A549 (cell line): ENCODE data around the gene TBC1D21.

Experiments used
- CEBPB ChIP-seq, 2 experiments: fragments of >200 bp in 1 of 2; sonication (Bioruptor Twin) in 1 of 2; formaldehyde crosslinking in 1 of 2; IDR thresholded peaks; 2 replicates each; pipeline ENCODE4 v1.6.1; 2012 to 2016
- EP300 ChIP-seq, 2 experiments: fragments of >200 bp; sonication (Bioruptor Twin); formaldehyde crosslinking; IDR thresholded peaks; 2 replicates in 1 of 2; 3 replicates in 1 of 2; pipeline ENCODE4 v1.6.1; 2016 to 2017
- FOSB ChIP-seq: fragments of 250-450 bp; sonication (Bioruptor Pico); IDR thresholded peaks from 2 replicates; pipeline ENCODE4 v1.5.0; 2020; ENCODE audit warnings: mild to moderate bottlenecking, moderate library complexity
- KDM1A ChIP-seq: fragments of 200-600 bp; sonication (generic); IDR thresholded peaks from 2 replicates; pipeline ENCODE4 v1.6.1; 2016; ENCODE audit warnings: low read depth, mild to moderate bottlenecking
- MAZ ChIP-seq: fragments of 150-350 bp; IDR thresholded peaks from 2 replicates; pipeline ENCODE4 v1.6.1; 2014; ENCODE audit warnings: antibody characterized with exemption, low read depth, low read length, borderline replicate concordance
- SMC3 ChIP-seq: fragments of >200 bp; sonication (Bioruptor Twin); formaldehyde crosslinking; IDR thresholded peaks from 3 replicates; pipeline ENCODE4 v1.6.1; 2018; ENCODE audit warnings: inconsistent platforms
- TFCP2L1 ChIP-seq: fragments of 250-450 bp; sonication (Bioruptor Pico); IDR thresholded peaks from 2 replicates; pipeline ENCODE4 v1.5.0; 2021; ENCODE audit warnings: mild to moderate bottlenecking
- ZFP36 ChIP-seq: fragments of 450-650 bp; IDR thresholded peaks from 2 replicates; pipeline ENCODE4 v1.6.1; 2014; ENCODE audit warnings: borderline replicate concordance; ENCODE audit not compliant: partially characterized antibody
- TF ChIP-seq, protein P1 (sequence below): fragments of >200 bp; sonication (Bioruptor Twin); formaldehyde crosslinking; IDR thresholded peaks from 3 replicates; pipeline ENCODE4 v1.5.1; 2016
- TF ChIP-seq, protein P2 (sequence below): IDR thresholded peaks from 2 replicates; pipeline ENCODE4 v1.6.1; 2012
- TF ChIP-seq, protein P3 (sequence below): fragments of 200-600 bp; sonication (generic); IDR thresholded peaks from 2 replicates; pipeline ENCODE4 v1.6.1; 2016; ENCODE audit warnings: antibody characterized with exemption, mild to moderate bottlenecking, moderate library complexity

DNA sequence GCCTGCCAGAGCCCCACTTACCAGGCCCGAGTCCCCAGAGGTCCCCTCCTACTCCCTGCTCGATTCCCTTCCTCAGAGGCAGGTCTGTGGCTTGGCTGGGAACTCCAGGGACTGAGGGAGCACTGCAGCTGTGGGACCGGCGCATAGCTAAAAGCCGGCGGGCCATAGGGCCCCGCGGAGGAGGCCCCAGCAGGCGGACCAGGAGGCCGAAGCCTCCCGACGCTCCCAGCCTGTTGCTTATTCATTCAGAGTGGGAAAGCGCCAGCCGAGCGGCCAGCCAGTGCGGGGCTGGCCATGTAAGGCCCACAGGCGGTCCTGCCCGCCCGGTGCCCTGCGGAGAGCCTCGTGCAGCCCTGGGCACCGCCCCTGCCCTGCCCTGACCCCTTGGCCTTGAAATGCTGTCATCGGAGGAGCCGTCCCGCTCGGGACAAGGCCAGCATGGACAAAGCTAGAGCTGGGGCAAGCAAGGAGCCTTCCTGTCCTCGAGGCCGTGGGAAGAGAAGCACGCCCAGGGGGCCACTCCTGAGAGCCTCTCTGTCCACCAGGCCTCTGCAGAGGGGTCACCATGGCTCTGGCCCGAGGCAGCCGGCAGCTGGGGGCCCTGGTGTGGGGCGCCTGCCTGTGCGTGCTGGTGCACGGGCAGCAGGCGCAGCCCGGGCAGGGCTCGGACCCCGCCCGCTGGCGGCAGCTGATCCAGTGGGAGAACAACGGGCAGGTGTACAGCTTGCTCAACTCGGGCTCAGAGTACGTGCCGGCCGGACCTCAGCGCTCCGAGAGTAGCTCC lies 53.0 kb downstream of the TBC1D21 start, which contains the start of gene LOXL1:
- TF ChIP-seq CEBPB (IDR thresholded peaks at IDR 0.05) (no peak), TFCP2L1 (CRISPR knock-in tag) (no peak), EP300 (IDR thresholded peaks at IDR 0.05) (no peak), KDM1A (no peak), ZFP36 (no peak), SMC3 (no peak), MAZ (no peak), FOSB (no peak)
- TF ChIP-seq, protein P1, sequence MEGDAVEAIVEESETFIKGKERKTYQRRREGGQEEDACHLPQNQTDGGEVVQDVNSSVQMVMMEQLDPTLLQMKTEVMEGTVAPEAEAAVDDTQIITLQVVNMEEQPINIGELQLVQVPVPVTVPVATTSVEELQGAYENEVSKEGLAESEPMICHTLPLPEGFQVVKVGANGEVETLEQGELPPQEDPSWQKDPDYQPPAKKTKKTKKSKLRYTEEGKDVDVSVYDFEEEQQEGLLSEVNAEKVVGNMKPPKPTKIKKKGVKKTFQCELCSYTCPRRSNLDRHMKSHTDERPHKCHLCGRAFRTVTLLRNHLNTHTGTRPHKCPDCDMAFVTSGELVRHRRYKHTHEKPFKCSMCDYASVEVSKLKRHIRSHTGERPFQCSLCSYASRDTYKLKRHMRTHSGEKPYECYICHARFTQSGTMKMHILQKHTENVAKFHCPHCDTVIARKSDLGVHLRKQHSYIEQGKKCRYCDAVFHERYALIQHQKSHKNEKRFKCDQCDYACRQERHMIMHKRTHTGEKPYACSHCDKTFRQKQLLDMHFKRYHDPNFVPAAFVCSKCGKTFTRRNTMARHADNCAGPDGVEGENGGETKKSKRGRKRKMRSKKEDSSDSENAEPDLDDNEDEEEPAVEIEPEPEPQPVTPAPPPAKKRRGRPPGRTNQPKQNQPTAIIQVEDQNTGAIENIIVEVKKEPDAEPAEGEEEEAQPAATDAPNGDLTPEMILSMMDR: no peak
- TF ChIP-seq, protein P2, sequence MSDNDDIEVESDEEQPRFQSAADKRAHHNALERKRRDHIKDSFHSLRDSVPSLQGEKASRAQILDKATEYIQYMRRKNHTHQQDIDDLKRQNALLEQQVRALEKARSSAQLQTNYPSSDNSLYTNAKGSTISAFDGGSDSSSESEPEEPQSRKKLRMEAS: no peak
- TF ChIP-seq, protein P3, sequence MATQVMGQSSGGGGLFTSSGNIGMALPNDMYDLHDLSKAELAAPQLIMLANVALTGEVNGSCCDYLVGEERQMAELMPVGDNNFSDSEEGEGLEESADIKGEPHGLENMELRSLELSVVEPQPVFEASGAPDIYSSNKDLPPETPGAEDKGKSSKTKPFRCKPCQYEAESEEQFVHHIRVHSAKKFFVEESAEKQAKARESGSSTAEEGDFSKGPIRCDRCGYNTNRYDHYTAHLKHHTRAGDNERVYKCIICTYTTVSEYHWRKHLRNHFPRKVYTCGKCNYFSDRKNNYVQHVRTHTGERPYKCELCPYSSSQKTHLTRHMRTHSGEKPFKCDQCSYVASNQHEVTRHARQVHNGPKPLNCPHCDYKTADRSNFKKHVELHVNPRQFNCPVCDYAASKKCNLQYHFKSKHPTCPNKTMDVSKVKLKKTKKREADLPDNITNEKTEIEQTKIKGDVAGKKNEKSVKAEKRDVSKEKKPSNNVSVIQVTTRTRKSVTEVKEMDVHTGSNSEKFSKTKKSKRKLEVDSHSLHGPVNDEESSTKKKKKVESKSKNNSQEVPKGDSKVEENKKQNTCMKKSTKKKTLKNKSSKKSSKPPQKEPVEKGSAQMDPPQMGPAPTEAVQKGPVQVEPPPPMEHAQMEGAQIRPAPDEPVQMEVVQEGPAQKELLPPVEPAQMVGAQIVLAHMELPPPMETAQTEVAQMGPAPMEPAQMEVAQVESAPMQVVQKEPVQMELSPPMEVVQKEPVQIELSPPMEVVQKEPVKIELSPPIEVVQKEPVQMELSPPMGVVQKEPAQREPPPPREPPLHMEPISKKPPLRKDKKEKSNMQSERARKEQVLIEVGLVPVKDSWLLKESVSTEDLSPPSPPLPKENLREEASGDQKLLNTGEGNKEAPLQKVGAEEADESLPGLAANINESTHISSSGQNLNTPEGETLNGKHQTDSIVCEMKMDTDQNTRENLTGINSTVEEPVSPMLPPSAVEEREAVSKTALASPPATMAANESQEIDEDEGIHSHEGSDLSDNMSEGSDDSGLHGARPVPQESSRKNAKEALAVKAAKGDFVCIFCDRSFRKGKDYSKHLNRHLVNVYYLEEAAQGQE: no peak
